Neural crest cell (in vitro differentiated cells): ENCODE measurements around the gene PCDHGC3. TPM values are rescaled to one million over a fixed set of nuclear protein-coding genes. Genes with fewer than 3 reads are reported as not detected.

Experiments
- DNase-seq: peaks from one replicate; pipeline ENCODE4 v3.0.0; 2021; ENCODE audit warnings: low read depth, mixed read lengths, low spot score
- H3K27ac Mint-ChIP-seq: one replicate; pipeline ENCODE4 v1.8.0; 2021; ENCODE audit warnings: mild to moderate bottlenecking, mixed read lengths; ENCODE audit not compliant: unreplicated experiment
- H3K27me3 Mint-ChIP-seq: 2 replicates; pipeline ENCODE4 v1.8.0; 2021; ENCODE audit warnings: low read depth, mild to moderate bottlenecking, mixed read lengths
- H3K36me3 Mint-ChIP-seq: 2 replicates; pipeline ENCODE4 v1.8.0; 2021; ENCODE audit warnings: low read depth, mild to moderate bottlenecking, mixed read lengths
- H3K4me1 Mint-ChIP-seq: 2 replicates; pipeline ENCODE4 v1.8.0; 2021; ENCODE audit warnings: mixed read lengths
- H3K4me3 Mint-ChIP-seq: one replicate; pipeline ENCODE4 v1.8.0; 2021; ENCODE audit warnings: mild to moderate bottlenecking, mixed read lengths
- H3K9me3 Mint-ChIP-seq: 2 replicates; pipeline ENCODE4 v1.8.0; 2021; ENCODE audit warnings: mixed read lengths
- total RNA-seq: library from RNA; stranded (reverse); gene quantifications from 2 replicates; pipeline ENCODE4 v1.2.1, GENCODE V29; 2021
- TF ChIP-seq, protein P1 (sequence below): fragments of 200-600 bp; sonication (generic); conservative IDR thresholded peaks from 2 replicates; pipeline ENCODE4 v1.5.0; 2021; ENCODE audit warnings: antibody characterized with exemption, mild to moderate bottlenecking

Gene PCDHGC3
- total RNA-seq, 1 donor from 2014 or later: 107 TPM

- DNase-seq: no peak
- TF ChIP-seq, protein P1, sequence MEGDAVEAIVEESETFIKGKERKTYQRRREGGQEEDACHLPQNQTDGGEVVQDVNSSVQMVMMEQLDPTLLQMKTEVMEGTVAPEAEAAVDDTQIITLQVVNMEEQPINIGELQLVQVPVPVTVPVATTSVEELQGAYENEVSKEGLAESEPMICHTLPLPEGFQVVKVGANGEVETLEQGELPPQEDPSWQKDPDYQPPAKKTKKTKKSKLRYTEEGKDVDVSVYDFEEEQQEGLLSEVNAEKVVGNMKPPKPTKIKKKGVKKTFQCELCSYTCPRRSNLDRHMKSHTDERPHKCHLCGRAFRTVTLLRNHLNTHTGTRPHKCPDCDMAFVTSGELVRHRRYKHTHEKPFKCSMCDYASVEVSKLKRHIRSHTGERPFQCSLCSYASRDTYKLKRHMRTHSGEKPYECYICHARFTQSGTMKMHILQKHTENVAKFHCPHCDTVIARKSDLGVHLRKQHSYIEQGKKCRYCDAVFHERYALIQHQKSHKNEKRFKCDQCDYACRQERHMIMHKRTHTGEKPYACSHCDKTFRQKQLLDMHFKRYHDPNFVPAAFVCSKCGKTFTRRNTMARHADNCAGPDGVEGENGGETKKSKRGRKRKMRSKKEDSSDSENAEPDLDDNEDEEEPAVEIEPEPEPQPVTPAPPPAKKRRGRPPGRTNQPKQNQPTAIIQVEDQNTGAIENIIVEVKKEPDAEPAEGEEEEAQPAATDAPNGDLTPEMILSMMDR: no peak
- Mint-ChIP-seq H3K27ac (peak overlapping the region; percentile 93), H3K9me3 (no peaks in the 10 kb centered on the region), H3K4me3 (peak overlapping the region; percentile 82), H3K36me3 (peaks cover 18% of the 10 kb centered on the region), H3K4me1 (peaks cover 82% of the 10 kb centered on the region), H3K27me3 (no peaks in the 10 kb centered on the region)
Observed at GRCh38 chr5:141510160-141510559, 34.4 kb downstream of the PCDHGC3 start.

DNA sequence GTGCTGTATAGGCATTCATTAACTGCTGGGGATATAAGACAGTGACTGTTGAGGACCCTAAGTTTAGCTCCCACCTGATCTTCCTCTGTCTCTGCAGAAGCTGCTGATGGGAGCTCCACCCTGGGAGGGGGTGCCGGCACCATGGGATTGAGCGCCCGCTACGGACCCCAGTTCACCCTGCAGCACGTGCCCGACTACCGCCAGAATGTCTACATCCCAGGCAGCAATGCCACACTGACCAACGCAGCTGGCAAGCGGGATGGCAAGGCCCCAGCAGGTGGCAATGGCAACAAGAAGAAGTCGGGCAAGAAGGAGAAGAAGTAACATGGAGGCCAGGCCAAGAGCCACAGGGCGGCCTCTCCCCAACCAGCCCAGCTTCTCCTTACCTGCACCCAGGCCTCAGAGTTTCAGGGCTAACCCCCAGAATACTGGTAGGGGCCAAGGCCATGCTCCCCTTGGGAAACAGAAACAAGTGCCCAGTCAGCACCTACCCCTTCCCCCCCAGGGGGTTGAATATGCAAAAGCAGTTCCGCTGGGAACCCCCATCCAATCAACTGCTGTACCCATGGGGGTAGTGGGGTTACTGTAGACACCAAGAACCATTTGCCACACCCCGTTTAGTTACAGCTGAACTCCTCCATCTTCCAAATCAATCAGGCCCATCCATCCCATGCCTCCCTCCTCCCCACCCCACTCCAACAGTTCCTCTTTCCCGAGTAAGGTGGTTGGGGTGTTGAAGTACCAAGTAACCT is 35.3 kb downstream of the PCDHGC3 start:
- Mint-ChIP-seq H3K4me1 (peaks cover 84% of the 10 kb centered on the region), H3K4me3 (peak overlapping the region; percentile 66), H3K9me3 (no peaks in the 10 kb centered on the region), H3K36me3 (peaks cover 17% of the 10 kb centered on the region), H3K27ac (no peak overlapping the region), H3K27me3 (no peaks in the 10 kb centered on the region)
- no peak for DNase-seq
- TF ChIP-seq, protein P1: no peak

- Mint-ChIP-seq H3K9me3 (no peaks in the 10 kb centered on the region), H3K27me3 (no peaks in the 10 kb centered on the region), H3K4me1 (peaks cover 89% of the 10 kb centered on the region), H3K27ac (no peak overlapping the region), H3K4me3 (peak overlapping the region; percentile 66), H3K36me3 (peaks cover 24% of the 10 kb centered on the region)
- TF ChIP-seq, protein P1: no peak
- DNase-seq: no peak
Observed at GRCh38 chr5:141511771-141512325, 36.1 kb downstream of the PCDHGC3 start.

- peaks cover 27% of the 10 kb centered on the region for H3K36me3 Mint-ChIP-seq
- peak; percentile 71 for DNase-seq
- peaks cover 88% of the 10 kb centered on the region for H3K4me1 Mint-ChIP-seq
- H3K27ac Mint-ChIP-seq: peak overlapping the region; percentile 91
- H3K9me3 Mint-ChIP-seq: no peaks in the 10 kb centered on the region
- H3K27me3 Mint-ChIP-seq: no peaks in the 10 kb centered on the region
- H3K4me3 Mint-ChIP-seq: peak overlapping the region; percentile 87
- TF ChIP-seq, protein P1: peak; percentile 95
Observed at GRCh38 chr5:141512390-141512910, 36.7 kb downstream of the PCDHGC3 start.

- no peaks in the 10 kb centered on the region for H3K9me3 Mint-ChIP-seq
- peaks cover 88% of the 10 kb centered on the region for H3K4me1 Mint-ChIP-seq
- peaks cover 31% of the 10 kb centered on the region for H3K36me3 Mint-ChIP-seq
- peak overlapping the region; percentile 87 for H3K4me3 Mint-ChIP-seq
- H3K27me3 Mint-ChIP-seq: no peaks in the 10 kb centered on the region
- peak overlapping the region; percentile 91 for H3K27ac Mint-ChIP-seq
- DNase-seq: peak; percentile 60
- TF ChIP-seq, protein P1: no peak
Observed at GRCh38 chr5:141512911-141513626, 37.3 kb downstream of the PCDHGC3 start.
